PC-3 (cell line): ENCODE data around the gene CDSN. TPM values are rescaled to one million over a fixed set of nuclear protein-coding genes. Genes with fewer than 3 reads are reported as not detected.

ENCODE experiments used
- ATAC-seq: fragments of 200-7000 bp; cut with Tn5 transposase; 2 replicates; pipeline ENCODE4 v1.9.1; 2020; ENCODE audit warnings: mild to moderate bottlenecking, moderate library complexity
- Bru-seq: library from RNA; stranded (reverse); fragments of 400-500 nt; gene quantifications from one replicate; lab custom pipeline; 2021; lab: Mats Ljungman, UMichigan
- BruChase-seq, 2 experiments: library from RNA; stranded (reverse); fragments of 400-500 nt; gene quantifications; one replicate each; lab custom pipeline; 2021; lab: Mats Ljungman, UMichigan
- BruUV-seq: library from RNA; stranded (reverse); fragments of 400-500 nt; replicated peaks from 2 replicates; lab custom pipeline; 2021; lab: Mats Ljungman, UMichigan
- CTCF ChIA-PET: fragments of 300-600 bp; sonication (Branson Sonifier 250); formaldehyde crosslinking; loops from one replicate; lab custom pipeline; 2022; ENCODE audit warnings: antibody characterized with exemption; lab: Charles Lee
- POLR2A ChIA-PET: fragments of 300-600 bp; sonication (Branson Sonifier 250); formaldehyde crosslinking; loops from one replicate; lab custom pipeline; 2022; ENCODE audit warnings: antibody characterized with exemption; ENCODE audit not compliant: unreplicated experiment; lab: Charles Lee
- DNase-seq: peaks from one replicate; pipeline ENCODE4 v3.0.0-alpha.2; 2015
- H2AFZ ChIP-seq: fragments of 300-600 bp; sonication (generic); 2 replicates; pipeline ENCODE4 v1.6.0; 2016; ENCODE audit warnings: antibody characterized with exemption, low read length
- H3F3A ChIP-seq: fragments of 300-600 bp; sonication (generic); one replicate; pipeline ENCODE4 v1.6.0; 2017; ENCODE audit warnings: antibody characterized with exemption, low read length, control low read depth, mild to moderate bottlenecking; ENCODE audit not compliant: unreplicated experiment
- H3K27ac ChIP-seq: fragments of 300-600 bp; sonication (generic); 2 replicates; pipeline ENCODE4 v1.5.1; 2016; ENCODE audit warnings: mild to moderate bottlenecking, low read length
- H3K27me3 ChIP-seq: fragments of 300-600 bp; sonication (generic); 2 replicates; pipeline ENCODE4 v1.6.1; 2016; ENCODE audit warnings: low read length, mixed read lengths
- H3K36me3 ChIP-seq: fragments of 300-600 bp; sonication (generic); 2 replicates; pipeline ENCODE4 v1.6.1; 2016; ENCODE audit warnings: low read depth, mixed run types, low read length, mixed read lengths
- H3K4me1 ChIP-seq: fragments of 300-600 bp; sonication (generic); 2 replicates; pipeline ENCODE4 v1.5.1; 2016; ENCODE audit warnings: low read length; ENCODE audit not compliant: insufficient read depth
- H3K4me2 ChIP-seq: fragments of 300-600 bp; sonication (generic); 2 replicates; pipeline ENCODE4 v1.6.0; 2016; ENCODE audit warnings: low read length
- H3K4me3 ChIP-seq: fragments of 300-600 bp; sonication (generic); 2 replicates; pipeline ENCODE4 v1.5.1; 2016; ENCODE audit warnings: mild to moderate bottlenecking, low read length, mixed read lengths
- H3K79me2 ChIP-seq: fragments of 300-600 bp; sonication (generic); 2 replicates; pipeline ENCODE4 v1.6.1; 2017; ENCODE audit warnings: low read length, mixed read lengths
- H3K9ac ChIP-seq: fragments of 300-600 bp; sonication (generic); 2 replicates; pipeline ENCODE4 v1.6.0; 2016; ENCODE audit warnings: mild to moderate bottlenecking, low read length
- H3K9me2 ChIP-seq: fragments of 300-600 bp; sonication (generic); replicated peaks from 2 replicates; pipeline ENCODE4 v1.6.1; 2016; ENCODE audit warnings: mixed run types, low read length, mixed read lengths
- H3K9me3 ChIP-seq: fragments of 300-600 bp; sonication (generic); 2 replicates; pipeline ENCODE4 v1.6.1; 2016; ENCODE audit warnings: low read length, mixed read lengths
- H4K20me1 ChIP-seq: fragments of 300-600 bp; sonication (generic); 2 replicates; pipeline ENCODE4 v1.6.1; 2016; ENCODE audit warnings: low read length, mixed read lengths
- CTCF ChIP-seq: fragments of 300-600 bp; sonication (generic); conservative IDR thresholded peaks from 2 replicates; pipeline ENCODE4 v1.5.1; 2017; ENCODE audit warnings: antibody characterized with exemption, low read depth, mild to moderate bottlenecking, low read length
- EZH2 ChIP-seq: fragments of 300-600 bp; sonication (generic); IDR thresholded peaks from one replicate; pipeline ENCODE4 v1.6.1; 2017; ENCODE audit warnings: antibody characterized with exemption, mild to moderate bottlenecking, low read length; ENCODE audit not compliant: unreplicated experiment
- EZH2phosphoT487 ChIP-seq: fragments of 300-600 bp; sonication (generic); IDR thresholded peaks from 2 replicates; pipeline ENCODE4 v1.6.1; 2018; ENCODE audit warnings: mild to moderate bottlenecking, antibody characterized with exemption, low read length, borderline replicate concordance
- intact Hi-C: fragments of 100-400 bp; cut with micrococcal nuclease; formaldehyde crosslinking; loops from 2 replicates; pipeline ENCODE4 v1.9.0; 2023
- long read RNA-seq: library from polyadenylated mRNA; unstranded; transcript quantifications from one replicate; pipeline ENCODE4 v2.0.0, GENCODE V29; 2021; ENCODE audit not compliant: unreplicated experiment
- total RNA-seq: library from RNA; depleted of rRNA; stranded (reverse); fragments of >200 nt; gene quantifications from 2 replicates; pipeline ENCODE4 v1.2.3, GENCODE V29; 2014; rRNA removed

The CDSN gene
- total RNA-seq = 0.55 and 0.81 TPM in 2 replicates
- percentile 11 among the genes with signal in this experiment for Bru-seq, nascent RNA
- BruChase-seq, experiment 1, labeled RNA remaining after a 6-hour chase = percentile 27 among the genes with signal in this experiment
- BruChase-seq, experiment 2, labeled RNA remaining after a 2-hour chase = percentile 13 among the genes with signal in this experiment
- long read RNA-seq, partial matches to known transcripts = 4 of 9 reads
- long read RNA-seq, other reads (novel, unspliced or antisense) = 5 of 9 reads

GRCh38 chr6:31120151-31120915 lies at the start of gene CDSN:
Gene CDSN, minus strand, starts transcription at chr6:31120446. Its CDS starts 27 bp downstream, at chr6:31120419.
- intact Hi-C loops = no loop called here
- Histone ChIP-seq H3K4me1 (peaks cover 22% of the 10 kb centered on the region), H3K36me3 (no peaks in the 10 kb centered on the region), H3K27ac (no peak within 1 kb of the TSS), H4K20me1 (no peaks in the 10 kb centered on the region), H3F3A (no peaks in the 10 kb centered on the region), H3K4me2 (no peak within 1 kb of the TSS), H3K9me3 (no peaks in the 10 kb centered on the region), H3K27me3 (no peaks in the 10 kb centered on the region), H2AFZ (no peak within 1 kb of the TSS), H3K4me3 (no peak within 1 kb of the TSS), H3K9me2 (no peaks in the 10 kb centered on the region), H3K9ac (no peak within 1 kb of the TSS), H3K79me2 (peaks cover 22% of the 10 kb centered on the region)
- ChIA-PET POLR2A (no interaction called here), CTCF (no interaction called here)
- TF ChIP-seq EZH2 (no peak), CTCF (no peak), EZH2phosphoT487 (no peak)
- no peak for ATAC-seq
- no peak for DNase-seq
- no TSS peak for BruUV-seq

GRCh38 chr6:31169123-31169857 lies 49.0 kb upstream of the CDSN start:
- no peaks in the 10 kb centered on the region for H3K9me2 ChIP-seq
- no peak overlapping the region for H3K9ac ChIP-seq
- H4K20me1 ChIP-seq = no peaks in the 10 kb centered on the region
- TF ChIP-seq CTCF = no peak
- TF ChIP-seq EZH2 = no peak
- no peak for TF ChIP-seq EZH2phosphoT487
- no peak overlapping the region for H3K4me3 ChIP-seq
- H2AFZ ChIP-seq = no peak overlapping the region
- no peak overlapping the region for H3K27ac ChIP-seq
- DNase-seq = peak; percentile 18
- H3K4me2 ChIP-seq = no peak overlapping the region
- H3K36me3 ChIP-seq = no peaks in the 10 kb centered on the region
- no peaks in the 10 kb centered on the region for H3K79me2 ChIP-seq
- no peak; the same call in 1 of the 2 replicates for ATAC-seq
- intact Hi-C loops = no loop called here
- H3K4me1 ChIP-seq = peaks cover 5% of the 10 kb centered on the region
- ChIA-PET CTCF (no interaction called here), POLR2A (no interaction called here)
- H3K27me3 ChIP-seq = no peaks in the 10 kb centered on the region
- BruUV-seq = no TSS peak
- H3F3A ChIP-seq = no peaks in the 10 kb centered on the region
- no peaks in the 10 kb centered on the region for H3K9me3 ChIP-seq
